ACC112 (cell line): ENCODE results near the gene KPNA4.
A peak's percentile ranks its signal among the peaks of the same experiment; 100 is the strongest.
"Not testable (repeated sequence)": the region's sequence is repeated elsewhere in the genome, so short reads cannot be mapped to it uniquely, and the experiment has no call there.

Experiments
- H2AFZ ChIP-seq: fragments of 200-600 bp; sonication (generic); one replicate; pipeline ENCODE4 v1.6.0; 2017; ENCODE audit warnings: antibody characterized with exemption, low read length; ENCODE audit not compliant: unreplicated experiment
- H3K27ac ChIP-seq: fragments of 200-600 bp; sonication (generic); 2 replicates; pipeline ENCODE4 v1.5.1; 2014; ENCODE audit warnings: low read depth, mild to moderate bottlenecking, antibody characterized with exemption, low read length, moderate library complexity
- H3K27me3 ChIP-seq: fragments of 200-600 bp; sonication (generic); 2 replicates; pipeline ENCODE4 v1.6.1; 2014; ENCODE audit warnings: mild to moderate bottlenecking, antibody characterized with exemption, low read length, moderate library complexity, mixed read lengths; ENCODE audit not compliant: insufficient read depth
- H3K36me3 ChIP-seq: fragments of 200-600 bp; sonication (generic); 2 replicates; pipeline ENCODE4 v1.6.1; 2016; ENCODE audit warnings: mild to moderate bottlenecking, antibody characterized with exemption, low read length, moderate library complexity, mixed read lengths; ENCODE audit not compliant: insufficient read depth
- H3K4me1 ChIP-seq: fragments of 200-600 bp; sonication (generic); one replicate; pipeline ENCODE4 v1.6.1; 2016; ENCODE audit warnings: low read length, mixed read lengths; ENCODE audit not compliant: insufficient read depth, unreplicated experiment, control insufficient read depth
- H3K4me3 ChIP-seq: fragments of 200-600 bp; sonication (generic); 2 replicates; pipeline ENCODE4 v1.5.1; 2014; ENCODE audit warnings: mild to moderate bottlenecking, low read depth, low read length
- H3K79me2 ChIP-seq: fragments of 200-600 bp; sonication (generic); one replicate; pipeline ENCODE4 v1.6.0; 2016; ENCODE audit warnings: low read length; ENCODE audit not compliant: control insufficient read depth, unreplicated experiment, insufficient read depth

KPNA4 gene

DNA sequence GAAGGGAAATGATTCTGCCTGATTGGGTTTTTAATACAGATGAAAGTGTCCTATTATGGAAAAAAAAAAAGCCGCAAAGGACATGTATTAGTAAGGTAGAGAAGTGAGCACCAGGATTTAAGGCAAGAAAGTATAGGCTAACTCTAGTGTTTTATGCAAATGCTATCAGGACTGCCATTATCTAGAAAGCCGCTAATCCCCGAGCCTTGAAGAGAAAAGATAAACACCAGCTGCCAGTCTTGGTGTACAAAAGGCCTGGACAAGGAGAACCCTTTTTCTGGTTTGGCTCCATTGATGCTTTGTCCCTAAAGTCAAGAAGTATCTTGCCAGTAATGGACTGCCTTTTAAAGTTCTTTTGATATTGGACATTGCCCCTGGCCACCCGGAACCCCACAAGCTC, 107.2 kb downstream of the KPNA4 start:
- no peak overlapping the region for H2AFZ ChIP-seq
- H3K27me3 ChIP-seq, result no peaks in the 10 kb centered on the region
- no peaks in the 10 kb centered on the region for H3K36me3 ChIP-seq
- no peak overlapping the region for H3K27ac ChIP-seq
- no peaks in the 10 kb centered on the region for H3K4me1 ChIP-seq
- no peaks in the 10 kb centered on the region for H3K79me2 ChIP-seq
- no peak overlapping the region for H3K4me3 ChIP-seq

DNA sequence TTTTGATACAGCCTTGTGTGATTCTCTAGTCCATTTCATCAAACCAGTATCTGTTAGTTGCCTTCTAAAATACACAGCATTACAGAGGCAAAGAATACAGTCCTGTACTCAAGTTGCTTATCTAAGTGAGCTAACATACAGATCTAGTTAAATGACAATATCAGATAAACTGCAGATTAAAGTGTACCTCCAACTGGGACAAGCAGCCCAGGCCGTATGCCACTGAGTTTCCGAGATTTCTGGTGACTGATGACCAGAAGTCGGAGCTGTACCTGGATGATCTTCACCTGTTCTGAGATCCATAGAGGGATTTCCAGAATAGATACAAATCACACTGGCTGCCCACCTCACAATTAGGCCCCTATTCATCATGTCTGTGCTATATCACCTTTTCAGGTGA, 109.5 kb downstream of the KPNA4 start:
- Histone ChIP-seq H3K4me3 (no peak overlapping the region), H2AFZ (no peak overlapping the region), H3K36me3 (no peaks in the 10 kb centered on the region), H3K4me1 (peaks cover 8% of the 10 kb centered on the region), H3K27me3 (no peaks in the 10 kb centered on the region), H3K79me2 (peaks cover 3% of the 10 kb centered on the region), H3K27ac (no peak overlapping the region)

DNA sequence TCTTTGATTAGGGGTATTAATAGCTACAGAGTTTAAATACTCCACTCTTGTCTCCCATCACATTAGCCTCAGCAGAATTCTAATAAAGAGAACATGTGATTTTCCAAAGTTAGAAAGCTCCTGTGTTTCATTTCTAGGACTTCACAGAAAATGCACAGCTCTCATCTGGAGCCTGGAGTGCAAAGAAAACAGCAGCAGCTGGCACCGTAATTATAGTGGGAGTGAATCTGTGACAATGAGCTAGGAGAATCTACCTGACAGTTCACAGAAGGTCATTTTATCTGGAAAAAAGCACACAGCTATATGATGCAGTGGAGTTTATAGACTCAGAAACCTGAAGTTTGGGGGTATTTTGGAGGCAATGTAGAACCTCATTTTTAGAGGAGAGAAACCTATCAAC, 110.4 kb downstream of the KPNA4 start:
- H3K4me1 ChIP-seq, result peaks cover 13% of the 10 kb centered on the region
- no peak overlapping the region for H2AFZ ChIP-seq
- peaks cover 3% of the 10 kb centered on the region for H3K79me2 ChIP-seq
- no peaks in the 10 kb centered on the region for H3K36me3 ChIP-seq
- H3K27ac ChIP-seq, result no peak overlapping the region
- no peak overlapping the region for H3K4me3 ChIP-seq
- H3K27me3 ChIP-seq, result no peaks in the 10 kb centered on the region

DNA sequence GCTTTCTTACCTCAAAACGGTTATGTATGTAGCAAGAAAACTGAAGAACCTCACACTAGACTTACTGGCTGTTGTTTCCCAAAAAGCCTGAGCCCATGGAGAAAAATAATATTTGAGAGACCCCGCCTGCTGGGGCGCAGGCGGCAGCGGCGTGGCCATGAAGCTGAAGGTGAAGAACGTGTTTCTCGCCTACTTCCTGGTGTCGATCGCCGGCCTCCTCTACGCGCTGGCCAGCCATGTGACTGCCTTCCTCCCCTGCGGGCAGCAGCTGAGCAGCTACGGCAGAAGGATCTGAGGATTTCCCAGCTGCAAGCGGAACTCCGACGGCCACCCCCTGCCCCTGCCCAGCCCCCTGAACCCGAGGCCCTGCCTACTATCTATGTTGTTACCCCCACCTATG, 113.1 kb downstream of the KPNA4 start:
- H2AFZ ChIP-seq, H3K27ac ChIP-seq, H3K27me3 ChIP-seq, H3K4me3 ChIP-seq, H3K36me3 ChIP-seq: not testable (repeated sequence)
- Histone ChIP-seq H3K79me2 (peaks cover 24% of the 10 kb centered on the region), H3K4me1 (peaks cover 21% of the 10 kb centered on the region)

DNA sequence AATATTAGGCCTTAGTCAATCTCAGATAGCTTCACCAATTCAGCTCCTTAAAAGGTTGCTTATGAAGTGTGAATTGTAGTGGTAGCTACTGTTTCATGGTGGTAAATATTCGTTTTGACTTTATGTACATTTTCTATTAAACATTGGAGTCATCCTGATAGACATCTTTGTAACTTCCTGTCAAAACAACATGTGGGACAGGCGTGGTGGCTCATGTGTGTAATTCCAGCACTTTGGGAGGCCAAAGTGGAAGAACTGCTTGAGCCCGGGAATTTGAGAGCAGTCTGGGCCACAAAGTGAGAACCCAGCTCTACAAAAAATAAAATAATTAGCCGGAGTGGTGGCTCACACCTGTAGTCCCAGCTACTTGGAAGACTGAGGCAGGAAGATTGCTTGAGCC, 113.8 kb downstream of the KPNA4 start:
- H3K4me3 ChIP-seq, result no peak overlapping the region
- peak overlapping the region; percentile 91 for H3K27ac ChIP-seq
- peaks cover 2% of the 10 kb centered on the region; the same call in 1 of the 2 replicates for H3K36me3 ChIP-seq
- H2AFZ ChIP-seq, result no peak overlapping the region
- peaks cover 30% of the 10 kb centered on the region for H3K79me2 ChIP-seq
- peaks cover 25% of the 10 kb centered on the region for H3K4me1 ChIP-seq
- no peaks in the 10 kb centered on the region for H3K27me3 ChIP-seq

DNA sequence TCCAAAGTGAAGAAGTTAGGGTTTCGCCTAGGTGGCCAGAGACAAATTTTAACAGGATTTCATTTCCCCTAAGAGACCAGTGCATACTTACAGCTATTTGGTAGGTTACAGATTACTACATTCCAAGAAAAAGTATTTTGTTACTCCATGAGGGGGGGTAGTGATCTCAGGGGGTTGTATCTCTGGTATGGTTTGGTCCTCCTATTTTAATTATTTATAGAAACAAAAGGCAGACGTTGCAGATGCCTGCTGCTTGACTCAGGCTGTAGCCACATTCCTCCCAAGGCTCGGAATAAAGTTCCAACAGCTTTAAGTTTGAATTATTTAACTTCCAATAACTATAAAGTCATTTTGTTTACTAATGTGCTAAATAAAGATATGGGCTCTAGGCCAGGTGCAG, 114.5 kb downstream of the KPNA4 start:
- H2AFZ ChIP-seq, result peak overlapping the region; percentile 85
- H3K4me3 ChIP-seq, result peak overlapping the region; percentile 94
- H3K4me1 ChIP-seq, result peaks cover 32% of the 10 kb centered on the region
- H3K27ac ChIP-seq, result peak overlapping the region; percentile 91
- H3K79me2 ChIP-seq, result peaks cover 38% of the 10 kb centered on the region
- peaks cover 7% of the 10 kb centered on the region; the same call in 1 of the 2 replicates for H3K36me3 ChIP-seq
- H3K27me3 ChIP-seq, result no peaks in the 10 kb centered on the region

DNA sequence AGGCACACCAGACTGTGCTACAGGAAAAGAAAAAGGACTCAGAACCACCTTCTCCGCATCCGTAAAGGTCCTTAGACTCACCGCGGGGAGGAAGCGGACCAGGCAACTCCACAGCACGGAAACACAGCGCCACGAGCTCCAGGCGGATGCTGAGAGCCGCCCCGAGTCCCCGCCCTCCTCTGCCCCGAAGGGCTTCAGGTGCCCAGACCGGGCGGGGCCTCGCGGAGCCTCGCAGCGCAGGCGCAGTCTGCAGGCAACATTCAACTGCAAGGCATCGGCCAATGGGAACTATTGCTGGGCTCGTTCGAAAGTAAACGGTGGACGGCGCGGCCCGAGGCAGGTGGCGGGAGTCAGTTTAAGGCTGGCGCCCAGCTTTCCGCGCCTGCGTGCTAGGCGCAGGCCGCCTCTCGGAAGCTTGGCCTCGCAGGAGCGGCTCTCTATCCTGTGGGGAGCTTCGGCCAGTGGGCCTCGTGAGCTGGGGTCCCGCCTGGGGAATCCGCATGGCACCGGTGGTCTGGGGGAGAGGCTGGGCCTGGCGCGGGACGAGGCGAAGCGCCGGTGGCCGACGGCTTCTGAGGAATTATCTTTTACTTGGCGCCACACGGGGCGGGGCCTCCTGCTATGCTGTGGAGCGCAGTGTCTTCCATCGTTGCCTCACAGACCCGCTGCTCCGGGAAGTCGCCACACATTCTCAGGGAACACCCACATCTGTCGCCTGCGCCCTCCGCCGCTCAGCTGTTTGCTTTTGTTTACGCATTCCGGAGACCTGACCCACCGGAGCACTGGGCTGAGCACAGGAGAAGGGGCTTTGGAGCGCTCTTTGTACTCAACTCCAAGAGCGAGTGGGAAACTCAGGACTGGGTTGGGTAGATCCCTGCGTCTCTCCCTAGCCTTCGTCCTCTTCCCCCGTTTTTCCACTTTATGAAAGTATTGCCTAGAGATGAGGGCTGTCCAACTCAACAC, 115.5 kb downstream of the KPNA4 start, which contains the start of gene TRIM59:
Gene TRIM59 (minus strand): TSS at position 151 of the 963 bp plus-strand sequence. CDS start 10,603 bp downstream, outside the sequence.
- Histone ChIP-seq H3K36me3 (peaks cover 12% of the 10 kb centered on the region), H3K27me3 (no peaks in the 10 kb centered on the region), H3K4me3 (peak within 1 kb of the TSS; percentile 94), H2AFZ (peak within 1 kb of the TSS; percentile 85), H3K27ac (peak within 1 kb of the TSS; percentile 91), H3K4me1 (peaks cover 34% of the 10 kb centered on the region), H3K79me2 (peaks cover 46% of the 10 kb centered on the region)

DNA sequence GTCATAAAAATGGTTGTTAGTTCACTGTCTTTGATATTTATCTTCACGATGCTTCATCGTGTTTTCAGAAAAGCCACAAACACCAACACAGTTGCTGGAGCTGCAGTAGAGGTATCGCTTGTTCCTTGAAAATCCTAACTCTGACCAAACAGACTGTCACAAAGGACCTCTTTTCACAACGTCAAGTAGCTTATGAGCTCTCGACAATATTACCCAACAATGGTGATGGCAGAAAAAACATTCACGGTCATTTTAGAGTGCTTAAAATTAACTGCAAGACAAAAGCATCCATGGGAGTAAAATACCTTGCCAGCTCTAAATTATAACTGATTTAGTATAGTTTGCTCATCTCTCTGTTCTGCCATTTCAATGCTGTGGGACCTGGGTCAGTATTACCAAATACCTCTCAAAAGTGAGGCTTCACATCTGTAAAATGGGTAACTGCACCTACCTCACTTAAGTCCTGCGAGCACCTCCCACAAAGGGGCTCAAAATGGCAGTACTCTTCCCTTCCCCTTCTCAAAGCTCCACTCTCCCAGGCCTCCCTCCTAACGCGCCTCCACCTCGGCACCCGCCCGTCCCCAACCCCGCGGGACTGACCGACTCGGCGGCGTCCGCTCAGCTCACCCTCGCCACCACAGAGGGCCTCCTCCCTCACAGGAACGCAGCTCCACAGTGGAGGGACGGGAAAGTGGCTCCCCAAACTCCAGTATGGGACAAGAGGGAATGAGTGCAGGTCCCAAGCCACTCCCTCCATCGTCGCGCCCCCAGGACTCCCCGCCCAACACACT, 116.3 kb downstream of the KPNA4 start:
- Histone ChIP-seq H2AFZ (peak overlapping the region; percentile 67), H3K36me3 (peaks cover 19% of the 10 kb centered on the region), H3K27me3 (no peaks in the 10 kb centered on the region), H3K79me2 (peaks cover 54% of the 10 kb centered on the region), H3K4me3 (peak overlapping the region; percentile 94), H3K4me1 (peaks cover 38% of the 10 kb centered on the region), H3K27ac (peak overlapping the region; percentile 91)

DNA sequence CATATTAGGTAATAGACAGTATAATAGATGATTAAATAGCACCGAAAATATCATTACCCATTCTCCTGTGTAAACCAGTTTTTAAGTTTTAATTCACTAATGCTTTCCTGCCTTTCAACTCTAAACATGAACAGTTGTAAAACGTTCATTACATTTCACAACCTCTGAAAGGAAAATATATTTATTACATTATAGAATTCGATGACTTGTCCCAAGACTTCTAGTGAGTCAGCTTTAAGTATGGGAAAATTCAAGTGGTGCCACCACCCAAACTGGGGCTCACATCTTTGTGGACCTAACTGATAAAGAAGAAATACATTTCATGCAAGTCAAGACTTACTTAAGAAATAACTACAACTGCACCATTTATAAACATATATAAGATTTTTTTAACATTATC, 117.8 kb downstream of the KPNA4 start:
- no peaks in the 10 kb centered on the region for H3K27me3 ChIP-seq
- H3K27ac ChIP-seq, result peak overlapping the region; percentile 91
- H3K4me3 ChIP-seq, result peak overlapping the region; percentile 94
- peaks cover 43% of the 10 kb centered on the region for H3K4me1 ChIP-seq
- H3K36me3 ChIP-seq, result peaks cover 25% of the 10 kb centered on the region
- peaks cover 68% of the 10 kb centered on the region for H3K79me2 ChIP-seq
- H2AFZ ChIP-seq, result no peak overlapping the region

DNA sequence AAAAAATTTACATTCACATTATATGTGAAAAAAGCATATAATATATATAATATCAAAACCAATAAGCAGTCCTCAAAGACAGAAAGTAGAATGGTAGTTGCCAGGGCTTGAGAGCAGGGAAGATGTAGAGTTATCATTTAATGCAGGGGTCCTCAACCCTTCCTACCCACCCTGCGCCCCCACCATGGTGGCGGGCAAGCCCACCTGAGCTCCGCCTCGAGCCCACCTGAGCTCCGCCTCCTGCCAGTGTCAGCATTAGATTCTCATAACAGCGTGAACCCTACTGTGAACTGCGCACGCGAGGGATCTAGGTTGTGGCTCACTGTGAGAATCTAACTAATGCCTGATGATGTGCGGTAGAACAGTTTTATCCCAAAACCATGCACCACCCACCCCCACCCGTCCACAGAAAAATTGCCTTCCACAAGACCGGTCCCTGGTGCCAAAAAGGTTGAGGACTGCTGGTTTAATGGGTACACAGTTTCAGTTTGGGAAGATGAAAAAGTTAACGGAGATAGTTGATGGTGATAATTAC, 118.8 kb downstream of the KPNA4 start:
- peak overlapping the region; percentile 94 for H3K4me3 ChIP-seq
- no peaks in the 10 kb centered on the region for H3K27me3 ChIP-seq
- H3K27ac ChIP-seq, result no peak overlapping the region
- H2AFZ ChIP-seq, result no peak overlapping the region
- peaks cover 76% of the 10 kb centered on the region for H3K79me2 ChIP-seq
- H3K4me1 ChIP-seq, result peaks cover 41% of the 10 kb centered on the region
- peaks cover 29% of the 10 kb centered on the region for H3K36me3 ChIP-seq
